Measurements from ENCODE around the gene PLEKHA6. TPM values are rescaled to one million over a fixed set of nuclear protein-coding genes. Genes with fewer than 3 reads are reported as not detected.

PLEKHA6 gene
- polyA plus RNA-seq, 1 experiment: 4.2 TPM

- POLR2A ChIA-PET: interaction anchor here (1.6 kb wide), 1 partner anchor 8 kb away, joined by 5 read pairs; no protein-coding TSS in a partner anchor
Observed at GRCh38 chr1:204262506-204263253, 97.0 kb downstream of the PLEKHA6 start.

GRCh38 chr1:204261746-204262505 is 97.8 kb downstream of the PLEKHA6 start:
- TF ChIP-seq CTCF (IDR thresholded peaks at IDR 0.05; ENCODE audit: insufficient read depth, low read depth, low read length): no peak
- ChIA-PET CTCF (interaction anchor here (0.7 to 12.0 kb wide), 8 partner anchors 11 to 137 kb away, joined by 3 to 218 read pairs (median 4); partner anchors contain the start of genes GOLT1A and PLEKHA6), POLR2A (interaction anchor here (1.6 kb wide), 1 partner anchor 8 kb away, joined by 5 read pairs; no protein-coding TSS in a partner anchor)
- H3K36me3 ChIP-seq (ENCODE audit: control insufficient read depth, insufficient read depth, low read length): peaks cover 3% of the 10 kb centered on the region
- no peak for DNase-seq (ENCODE audit: low read depth)
- H3K4me3 ChIP-seq (ENCODE audit: low read depth, low read length): no peak overlapping the region
- no peaks in the 10 kb centered on the region for H3K27me3 ChIP-seq (ENCODE audit: control insufficient read depth, insufficient read depth, low read length)

More at GRCh38 chr1:204262506-204263253, 97.0 kb downstream of the PLEKHA6 start:
- Histone ChIP-seq H3K36me3 (ENCODE audit: control insufficient read depth, insufficient read depth, low read length) (peaks cover 1% of the 10 kb centered on the region), H3K4me3 (ENCODE audit: low read depth, low read length) (no peak overlapping the region), H3K27me3 (ENCODE audit: control insufficient read depth, insufficient read depth, low read length) (no peaks in the 10 kb centered on the region)
- DNase-seq (ENCODE audit: low read depth): no peak
- TF ChIP-seq CTCF (IDR thresholded peaks at IDR 0.05; ENCODE audit: insufficient read depth, low read depth, low read length): no peak
- CTCF ChIA-PET: interaction anchor here (0.7 to 12.0 kb wide), 7 partner anchors 10 to 136 kb away, joined by 3 to 218 read pairs (median 4); partner anchors contain the start of genes GOLT1A and PLEKHA6

GRCh38 chr1:204261266-204261665 is 98.5 kb downstream of the PLEKHA6 start:
- no peak overlapping the region for H3K4me3 ChIP-seq (ENCODE audit: low read depth, low read length)
- peaks cover 5% of the 10 kb centered on the region for H3K36me3 ChIP-seq (ENCODE audit: control insufficient read depth, insufficient read depth, low read length)
- ChIA-PET CTCF (interaction anchor here (0.9 to 12.0 kb wide), 5 partner anchors 12 to 137 kb away, joined by 3 to 218 read pairs (median 4); partner anchors contain the start of gene PLEKHA6), POLR2A (no interaction called here)
- no peak for TF ChIP-seq CTCF (IDR thresholded peaks at IDR 0.05; ENCODE audit: insufficient read depth, low read depth, low read length)
- DNase-seq (ENCODE audit: low read depth): no peak
- H3K27me3 ChIP-seq (ENCODE audit: control insufficient read depth, insufficient read depth, low read length): no peaks in the 10 kb centered on the region

- Histone ChIP-seq H3K36me3 (ENCODE audit: control insufficient read depth, insufficient read depth, low read length) (peaks cover 5% of the 10 kb centered on the region), H3K27me3 (ENCODE audit: control insufficient read depth, insufficient read depth, low read length) (no peaks in the 10 kb centered on the region), H3K4me3 (ENCODE audit: low read depth, low read length) (no peak overlapping the region)
- ChIA-PET POLR2A (no interaction called here), CTCF (interaction anchor here (1.1 to 12.0 kb wide), 6 partner anchors 12 to 138 kb away, joined by 3 to 218 read pairs (median 6); partner anchors contain the start of genes GOLT1A and PLEKHA6)
- DNase-seq (ENCODE audit: low read depth): no peak
- TF ChIP-seq CTCF (IDR thresholded peaks at IDR 0.05; ENCODE audit: insufficient read depth, low read depth, low read length): no peak
Observed at GRCh38 chr1:204260601-204261197, 99.0 kb downstream of the PLEKHA6 start.
